ENCODE measurements around the gene LRIG1.

The LRIG1 gene

DNA sequence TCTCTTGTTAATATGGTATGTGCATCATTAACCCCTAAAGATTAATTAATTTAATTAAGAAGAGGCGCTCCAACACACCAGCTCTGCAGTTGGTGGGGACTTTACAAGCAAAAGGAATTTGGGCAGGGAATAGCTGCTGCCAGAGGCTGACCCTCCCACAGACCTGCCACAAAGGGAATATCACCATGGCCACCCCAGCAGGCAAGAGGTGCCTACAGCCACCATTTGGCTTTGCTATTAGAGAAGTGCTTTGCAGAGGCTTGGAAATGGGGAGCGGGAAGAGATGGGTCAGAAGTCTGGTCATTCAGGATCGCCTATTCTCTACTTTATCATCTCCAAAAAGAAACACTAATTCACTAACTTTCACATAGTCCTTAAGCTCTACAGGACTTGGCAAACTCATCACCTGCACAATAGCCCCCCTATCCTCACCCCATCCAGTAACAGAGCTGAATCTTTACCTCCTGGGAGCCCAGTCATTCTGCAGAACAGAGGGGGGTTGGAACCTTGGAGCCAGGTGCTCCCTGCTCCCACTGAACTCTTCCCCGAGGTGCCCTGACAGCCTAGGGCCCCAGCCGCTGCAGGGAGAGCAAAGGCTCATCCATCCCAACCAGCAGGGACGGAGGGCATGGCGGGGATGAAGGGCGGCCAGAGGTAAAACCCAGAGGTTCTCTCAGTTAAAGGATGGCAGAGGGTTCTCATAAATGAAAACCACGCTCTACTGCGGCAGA is 29.7 kb downstream of the LRIG1 start:
- DNase-seq (ENCODE audit: low read depth in 2 of 2): no peak

DNA sequence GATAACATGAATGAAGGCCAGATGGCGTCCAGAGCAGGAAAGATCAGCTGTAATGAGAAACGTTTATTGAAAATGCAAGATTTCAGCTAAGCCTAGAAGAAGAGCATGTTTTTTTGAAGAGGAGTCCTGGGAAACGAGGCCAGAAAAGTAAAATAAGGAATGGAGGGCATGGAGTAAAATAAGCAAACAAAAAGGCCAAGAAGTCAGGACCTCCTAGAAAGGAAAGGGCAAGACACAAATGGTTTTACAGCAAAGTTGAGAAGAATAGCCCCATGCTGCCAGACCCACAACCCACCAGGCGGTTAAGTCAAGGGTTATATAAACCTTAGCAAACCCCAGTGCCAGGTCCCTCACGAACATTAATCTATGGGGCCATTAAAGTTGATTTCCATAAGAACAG is 30.5 kb downstream of the LRIG1 start:
- no peak for DNase-seq (ENCODE audit: low read depth in 2 of 2)

DNA sequence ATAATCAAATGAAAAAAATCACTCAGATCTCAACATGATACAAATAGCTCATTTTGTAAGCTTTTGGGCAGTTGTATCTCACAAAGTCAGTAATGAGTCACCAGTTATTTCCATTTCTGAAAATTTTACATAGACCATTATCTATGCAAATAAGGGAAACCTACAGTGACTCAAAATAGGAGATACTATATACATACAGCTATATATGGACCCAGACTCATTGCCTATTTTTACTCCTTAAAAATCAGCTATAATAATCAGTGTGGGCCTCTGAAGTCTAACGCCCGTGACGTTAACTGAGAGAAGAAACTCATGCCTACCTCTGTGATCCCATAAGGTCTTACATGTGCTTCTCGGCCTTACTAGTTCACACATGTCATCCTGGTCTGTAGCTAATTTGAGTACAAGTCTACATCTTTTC is 31.6 kb downstream of the LRIG1 start:
- DNase-seq (ENCODE audit: low read depth in 2 of 2): no peak

DNA sequence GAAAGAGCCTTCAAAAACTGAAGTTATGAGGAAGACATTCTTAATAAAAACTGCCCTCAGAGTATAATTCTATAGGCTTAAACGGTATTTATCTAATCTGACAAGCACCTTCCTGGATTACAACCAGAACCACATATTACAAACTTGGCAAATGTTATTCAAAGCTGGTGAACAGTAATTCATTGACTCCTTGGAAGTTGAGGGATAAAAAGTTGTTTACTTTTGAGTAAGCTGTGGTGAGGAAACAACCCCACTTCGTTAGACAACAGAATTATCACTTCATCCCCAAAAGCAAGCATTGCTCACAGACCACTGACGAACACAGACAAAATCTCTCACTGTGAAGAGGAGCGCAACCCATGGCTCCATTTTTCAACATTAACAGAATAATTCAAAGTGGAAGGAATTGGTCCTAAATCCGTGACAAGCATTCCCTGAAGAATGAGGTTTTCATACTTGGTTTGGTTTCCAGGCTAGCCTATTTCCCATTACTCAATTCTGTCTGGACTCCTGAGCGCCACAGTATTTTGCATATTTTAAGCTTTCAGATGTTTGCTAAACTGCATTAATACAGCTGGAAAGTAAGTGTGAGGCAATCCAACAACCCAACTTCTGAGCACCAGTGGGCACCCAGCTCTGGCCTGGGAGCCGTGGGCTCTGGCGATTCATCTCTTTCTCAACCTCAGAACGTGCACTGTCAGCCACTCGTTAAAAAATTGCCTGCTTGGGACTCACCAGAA is 32.7 kb downstream of the LRIG1 start:
- no peak for DNase-seq (ENCODE audit: low read depth in 2 of 2)

DNA sequence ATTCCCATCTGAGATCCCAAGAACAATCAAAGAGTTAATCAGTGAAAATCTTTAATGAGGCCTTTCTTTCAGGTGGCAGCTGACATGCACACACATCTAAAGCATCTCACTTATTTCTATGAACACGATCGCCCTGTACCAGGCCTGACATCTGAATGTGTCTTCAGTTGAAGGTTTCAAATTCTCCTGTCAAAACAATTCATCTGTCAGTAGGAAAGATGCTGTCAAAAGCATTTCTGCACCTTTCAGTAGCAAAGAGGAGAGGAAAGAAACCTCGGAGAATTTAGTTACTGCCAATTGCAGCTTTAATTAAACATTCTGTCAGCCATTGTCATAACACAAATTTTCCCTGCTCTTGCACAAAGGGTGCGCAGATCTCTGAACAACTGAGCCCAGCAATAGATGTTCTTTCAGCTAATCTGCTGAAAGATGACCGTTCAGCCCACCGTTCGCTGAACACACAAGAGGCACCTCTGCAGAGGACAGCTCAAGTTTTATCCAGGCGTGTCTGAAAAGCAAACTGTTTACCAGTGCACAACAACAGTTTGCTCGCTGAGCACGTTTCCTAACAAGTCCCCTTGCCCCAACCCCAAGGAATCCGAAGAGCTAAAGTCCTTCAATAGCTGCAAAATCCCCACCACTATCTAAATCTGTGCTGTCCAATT is 34.1 kb downstream of the LRIG1 start:
- DNase-seq (ENCODE audit: low read depth in 2 of 2): no peak

DNA sequence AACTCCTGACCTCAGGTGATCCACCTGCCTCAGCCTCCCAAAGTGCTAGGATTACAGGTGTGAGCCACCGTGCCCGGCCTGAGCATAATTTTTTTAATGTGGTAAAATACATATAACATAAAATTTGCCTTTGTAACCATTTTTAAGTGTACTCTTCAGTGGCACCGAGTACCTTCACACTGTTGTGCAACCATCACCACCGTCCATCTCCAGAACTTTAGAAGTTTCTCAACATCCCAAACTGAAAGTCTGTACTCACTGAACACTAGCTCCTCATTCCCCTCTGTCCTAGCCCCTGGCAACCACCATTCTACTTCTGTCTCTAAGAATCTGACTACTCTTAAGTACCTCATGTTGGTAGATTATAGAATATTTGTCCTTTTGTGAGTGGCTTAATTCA is 35.2 kb downstream of the LRIG1 start:
- no peak for DNase-seq (ENCODE audit: low read depth in 2 of 2)

DNA sequence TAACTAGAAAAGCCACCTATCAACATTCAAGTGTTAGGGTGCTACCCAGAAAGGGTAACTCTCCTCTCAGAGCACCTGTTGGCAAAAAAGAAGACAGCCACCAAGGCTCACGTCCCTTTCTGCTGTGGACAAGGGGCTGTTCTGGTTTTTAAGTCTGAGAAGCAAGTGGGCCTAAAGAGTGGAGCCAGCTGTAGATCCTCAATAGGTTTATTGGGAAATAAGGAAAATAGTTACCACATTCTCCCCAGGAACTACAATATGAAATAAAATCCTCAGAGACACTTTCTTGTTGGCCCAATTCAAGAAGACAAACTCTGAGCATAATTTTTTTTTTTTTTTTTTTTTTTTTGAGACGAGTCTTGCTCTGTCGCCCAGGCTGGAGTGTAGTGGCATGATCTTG is 35.8 kb downstream of the LRIG1 start:
- no peak for DNase-seq (ENCODE audit: low read depth in 2 of 2)

DNA sequence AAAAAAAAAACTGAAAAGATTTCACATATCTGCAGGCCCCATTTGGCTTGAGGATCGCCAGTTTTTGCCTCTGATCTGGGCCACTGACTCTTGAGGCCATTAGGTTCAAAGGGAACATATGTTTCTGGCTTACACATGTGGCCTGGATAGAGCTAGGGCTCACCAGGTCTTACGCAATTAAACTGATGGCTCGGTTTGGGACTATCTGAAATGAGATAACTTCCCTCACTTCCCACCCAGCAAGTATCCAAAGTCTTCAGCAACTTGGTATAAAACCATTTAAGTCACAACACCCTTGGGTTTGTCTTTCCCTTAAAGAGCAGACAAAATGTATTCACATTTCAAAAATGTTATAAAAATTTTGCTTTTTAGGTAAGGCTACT is 36.3 kb downstream of the LRIG1 start:
- no peak for DNase-seq (ENCODE audit: low read depth in 2 of 2)

DNA sequence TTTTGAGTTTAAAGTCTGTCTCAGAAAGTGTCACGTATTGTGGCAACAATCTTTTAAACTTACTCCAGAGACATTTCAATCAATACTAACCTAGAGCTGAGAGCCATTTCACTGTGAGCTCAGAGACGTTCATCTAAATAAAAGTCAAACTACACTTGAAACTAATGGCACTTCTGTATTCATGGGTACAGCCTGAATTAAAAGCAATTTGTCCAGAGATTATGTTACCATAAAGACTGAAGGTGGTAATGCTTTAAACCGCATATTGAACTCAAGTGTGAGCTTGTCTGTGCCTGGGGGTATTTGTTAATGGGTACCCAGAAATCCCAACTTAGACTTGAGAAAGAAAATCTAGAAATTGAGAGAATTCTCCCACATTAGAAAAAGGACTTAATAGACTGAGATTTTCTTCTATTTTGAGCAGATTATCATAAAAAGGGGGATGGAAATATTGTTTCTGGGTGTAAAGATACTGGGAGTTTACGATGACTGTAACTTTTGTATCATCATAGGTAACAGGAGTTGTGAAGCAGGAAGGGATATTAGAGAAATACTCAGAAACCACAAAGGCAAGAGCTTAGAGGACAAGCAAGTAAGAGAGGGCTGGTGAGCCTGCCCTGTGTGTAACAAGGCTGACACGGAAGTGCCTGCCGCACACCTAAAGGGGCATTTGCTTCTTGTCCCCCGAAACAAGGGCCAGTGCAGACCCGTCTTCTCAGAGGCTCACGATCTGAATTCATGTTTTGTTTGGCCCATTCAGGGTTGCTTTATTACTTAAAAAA is 36.9 kb downstream of the LRIG1 start:
- DNase-seq (ENCODE audit: low read depth in 2 of 2): no peak

DNA sequence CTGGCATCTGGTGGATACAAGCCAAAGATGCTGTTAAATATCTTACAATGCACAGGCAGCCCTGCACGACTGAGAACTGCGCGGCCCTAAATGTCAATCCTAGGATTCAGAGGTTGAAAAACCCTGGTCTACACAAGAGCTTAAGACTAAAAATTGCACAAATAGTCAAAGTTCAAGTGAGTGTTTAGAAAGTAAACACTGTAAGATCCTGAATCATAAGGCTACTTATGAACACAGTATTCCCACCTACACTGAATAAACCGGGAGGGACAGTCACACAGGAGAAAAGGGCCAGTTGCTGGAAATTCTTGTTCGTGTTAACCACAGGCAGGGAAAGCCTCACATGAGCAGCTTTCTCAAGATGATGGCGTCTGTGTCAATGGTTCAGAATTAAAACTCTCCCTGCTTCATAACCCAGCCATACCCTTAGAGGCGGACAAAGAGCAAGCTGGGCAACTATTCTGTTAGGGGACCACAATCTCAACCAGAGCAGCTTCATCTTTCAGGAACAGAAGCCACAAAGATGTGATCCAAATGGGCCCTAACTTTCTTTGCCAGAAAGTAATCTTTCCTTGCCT is 37.7 kb downstream of the LRIG1 start:
- DNase-seq (ENCODE audit: low read depth in 2 of 2): no peak

DNA sequence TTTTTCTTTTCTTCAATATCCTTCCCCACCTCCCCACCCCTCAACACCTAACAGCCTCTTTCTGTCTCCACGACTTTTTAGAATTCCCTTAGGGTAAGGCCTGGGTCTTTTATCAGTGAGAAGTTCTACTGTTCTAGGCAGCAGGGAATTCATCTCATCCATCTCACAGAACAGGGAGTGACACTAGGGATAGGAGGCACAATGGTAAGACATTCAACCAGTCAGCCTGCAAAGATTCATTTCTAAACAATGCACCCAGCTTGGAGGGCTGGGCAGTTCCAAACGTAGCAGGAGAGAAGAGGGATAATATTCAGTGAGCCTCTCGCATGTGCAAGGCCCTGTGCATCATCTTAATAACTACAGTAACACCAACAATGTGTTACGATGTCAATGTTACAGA is 43.6 kb downstream of the LRIG1 start:
- DNase-seq (ENCODE audit: low read depth in 2 of 2): no peak

DNA sequence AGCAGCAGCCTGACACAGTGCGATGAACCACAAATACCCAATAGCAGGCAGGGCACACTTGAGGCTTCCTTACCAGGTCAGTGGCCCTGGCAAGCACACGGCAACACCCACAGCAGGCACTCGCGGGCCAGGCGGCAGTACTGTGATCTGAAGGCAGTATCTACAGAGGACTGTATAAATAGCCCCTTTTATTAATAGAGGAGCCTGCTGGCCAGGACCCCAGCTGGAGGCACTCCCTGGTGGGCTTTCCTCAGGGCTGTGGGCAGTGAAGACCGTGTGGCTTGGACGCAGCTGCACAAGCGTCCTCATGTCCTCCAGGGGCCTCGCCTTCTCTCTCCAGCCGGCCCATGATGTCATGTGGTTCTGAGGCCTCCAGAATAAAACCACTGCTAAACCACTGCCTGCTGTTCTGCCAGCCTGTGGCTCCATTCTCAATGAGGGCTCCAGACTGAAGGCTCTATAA is 44.1 kb downstream of the LRIG1 start:
- DNase-seq (ENCODE audit: low read depth in 2 of 2): no peak

DNA sequence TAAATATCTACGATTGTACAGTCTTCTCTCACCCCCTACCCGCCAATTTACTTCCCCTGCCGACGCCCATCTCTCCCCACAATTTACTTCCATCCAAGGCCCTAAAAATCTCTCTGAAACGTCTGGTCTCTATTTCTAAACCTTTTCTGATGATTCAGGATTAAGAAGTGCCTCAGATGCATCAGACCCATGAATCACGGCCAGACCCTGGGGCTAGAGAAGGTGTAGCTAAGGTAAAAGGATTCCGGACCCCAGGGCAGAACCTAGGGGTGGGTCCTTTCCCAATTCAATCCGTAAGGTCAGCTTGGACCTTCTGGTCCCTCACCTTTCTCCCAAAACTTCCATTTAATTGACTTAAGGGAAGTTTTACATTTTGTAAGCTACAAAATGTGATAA is 46.4 kb downstream of the LRIG1 start:
- no peak for DNase-seq (ENCODE audit: low read depth in 2 of 2)

DNA sequence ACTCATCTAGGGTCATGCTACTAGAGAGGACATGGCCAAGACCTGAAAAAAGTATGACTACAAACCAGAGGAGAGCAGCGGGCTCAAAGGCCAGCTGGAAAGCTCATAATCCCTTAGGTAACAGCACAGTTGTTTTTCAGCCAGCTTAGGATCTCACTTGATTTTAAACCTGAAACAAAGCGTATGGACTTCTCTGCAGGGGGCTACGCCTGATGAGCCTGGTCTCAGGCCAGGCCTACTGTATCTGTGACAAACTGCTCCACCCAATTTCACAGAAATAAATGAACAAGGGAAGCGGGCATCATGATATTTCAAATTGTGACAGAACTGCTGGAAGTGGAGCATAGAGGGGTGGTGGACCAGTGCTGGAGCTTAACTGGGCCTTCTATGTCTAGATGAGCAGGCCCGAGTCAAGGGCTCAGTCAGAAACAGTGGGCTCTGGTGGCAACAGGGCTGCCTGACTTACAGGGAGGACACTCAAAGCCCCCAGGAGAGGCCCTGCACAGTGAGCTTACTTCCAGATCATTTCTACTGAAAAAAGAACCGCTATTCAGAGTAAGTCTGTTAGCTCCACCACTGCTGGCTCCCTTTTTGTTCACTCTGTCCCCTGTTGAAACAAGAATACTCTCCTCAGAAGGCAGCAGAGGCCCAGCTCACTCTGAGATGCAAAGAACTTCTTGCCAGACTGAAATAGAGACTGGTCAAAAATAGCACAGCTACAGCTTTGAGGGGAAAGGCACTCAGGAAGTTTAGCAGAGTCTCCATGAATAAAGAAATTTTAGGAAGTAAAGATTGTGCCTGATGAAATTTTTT is 47.0 kb downstream of the LRIG1 start:
- DNase-seq (ENCODE audit: low read depth in 2 of 2): no peak

DNA sequence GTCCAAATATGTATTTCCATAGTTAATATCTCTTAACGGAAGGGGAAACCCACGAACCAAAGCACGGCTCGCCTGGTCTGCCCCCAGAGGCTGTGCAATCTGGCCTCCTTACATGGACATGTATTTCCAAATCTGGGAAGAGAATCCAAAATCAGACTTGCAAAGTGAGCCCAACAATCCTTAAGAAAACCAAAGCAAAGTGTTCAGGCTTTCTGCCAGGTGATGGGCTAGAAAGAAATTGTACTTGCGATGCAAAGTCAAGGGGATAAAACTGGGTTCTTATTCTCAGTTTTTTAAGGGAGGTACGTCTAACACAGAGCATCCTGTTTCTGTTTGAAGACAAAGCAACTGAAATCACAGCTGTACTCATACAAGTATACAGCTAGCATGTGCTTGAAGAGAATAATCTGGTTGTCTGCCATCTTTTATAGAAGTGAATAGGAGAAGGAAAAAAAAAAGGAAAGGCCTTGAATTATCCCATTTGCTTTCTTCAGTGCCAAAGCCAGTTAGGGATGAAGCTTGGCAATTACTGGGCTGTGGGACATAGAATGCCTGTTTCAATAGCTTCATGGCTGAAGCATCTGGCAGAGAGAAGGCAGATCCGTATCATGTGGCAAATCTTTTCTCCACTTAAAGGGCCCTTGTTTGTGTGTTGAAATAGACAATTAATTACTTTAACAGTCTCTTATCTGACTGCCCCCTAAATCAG is 48.4 kb downstream of the LRIG1 start:
- DNase-seq (ENCODE audit: low read depth in 2 of 2): no peak

DNA sequence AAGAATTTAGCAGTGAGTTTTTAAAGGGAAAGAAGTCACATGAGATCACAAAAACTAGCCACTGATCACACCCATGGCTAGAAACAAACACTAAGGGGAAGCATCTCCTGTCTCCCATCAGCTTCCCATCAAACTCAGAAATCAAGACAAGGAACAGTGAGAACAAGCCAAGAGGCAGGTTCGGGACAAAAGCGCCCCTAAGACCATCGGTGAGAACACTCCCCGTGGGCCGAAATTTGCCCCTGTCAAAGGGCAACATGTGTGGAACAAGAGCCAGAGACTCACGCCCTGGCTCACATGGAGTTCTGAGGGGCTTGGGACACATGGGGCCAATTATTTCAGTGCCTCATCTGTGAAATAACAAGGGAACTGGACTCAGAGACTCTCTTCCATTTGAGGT is 49.1 kb downstream of the LRIG1 start:
- no peak for DNase-seq (ENCODE audit: low read depth in 2 of 2)

DNA sequence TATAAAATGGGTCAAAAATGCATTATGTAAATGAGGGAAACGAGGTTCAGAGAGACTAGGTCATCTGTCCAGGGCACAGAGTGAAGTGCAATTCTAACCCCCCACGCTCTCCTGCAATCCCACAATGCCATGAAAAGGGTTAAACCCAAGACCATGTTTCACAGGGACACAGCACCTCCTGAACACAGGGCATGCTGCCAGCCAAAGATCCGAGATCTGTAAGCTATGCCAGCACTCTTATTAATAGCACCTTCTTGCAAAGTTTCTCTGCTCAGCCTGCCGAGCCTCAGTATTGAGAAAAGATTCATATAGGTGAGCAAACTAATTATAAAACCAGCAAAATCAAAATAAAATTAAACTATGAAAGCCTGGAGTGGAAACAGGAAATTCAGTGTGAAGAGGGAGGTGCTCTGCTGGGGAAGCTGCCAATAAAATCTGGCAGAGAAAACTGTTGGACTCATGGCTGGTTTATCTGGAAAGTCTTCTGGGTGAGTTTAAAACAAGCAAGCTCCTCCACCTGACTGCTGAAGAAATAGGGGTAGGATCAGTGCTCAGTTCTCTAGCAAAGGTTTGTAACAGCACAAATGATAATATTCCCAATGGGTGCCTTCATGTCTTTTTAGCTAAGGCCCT is 50.3 kb downstream of the LRIG1 start:
- no peak for DNase-seq (ENCODE audit: low read depth in 2 of 2)

DNA sequence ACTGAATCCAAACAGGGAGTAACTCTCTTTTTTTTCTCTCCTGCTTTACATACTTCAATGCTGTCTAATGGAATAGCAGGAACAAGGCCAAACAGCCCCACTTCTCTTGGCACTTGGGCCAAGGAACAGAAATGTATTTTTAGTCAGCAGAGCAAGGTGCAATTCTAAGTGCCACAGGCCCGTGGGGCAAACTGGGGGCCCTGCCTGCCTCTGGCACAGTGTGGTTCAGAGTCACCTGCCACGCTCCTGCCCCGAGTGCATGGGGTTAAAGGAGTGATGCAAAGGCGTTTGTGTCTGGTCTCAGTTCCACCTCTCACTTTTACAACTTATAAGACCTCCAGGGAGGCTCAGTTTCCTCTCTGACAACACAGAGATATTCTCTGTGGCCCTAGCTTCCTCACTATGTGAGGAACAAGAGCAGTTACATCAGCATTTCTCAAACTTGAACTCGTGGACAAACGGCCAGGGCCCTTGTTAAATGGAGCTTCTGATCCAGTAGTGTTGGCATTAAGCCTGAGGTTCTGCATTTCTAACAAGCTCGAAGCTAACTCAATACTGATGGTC is 51.3 kb downstream of the LRIG1 start:
- no peak for DNase-seq (ENCODE audit: low read depth in 2 of 2)

DNA sequence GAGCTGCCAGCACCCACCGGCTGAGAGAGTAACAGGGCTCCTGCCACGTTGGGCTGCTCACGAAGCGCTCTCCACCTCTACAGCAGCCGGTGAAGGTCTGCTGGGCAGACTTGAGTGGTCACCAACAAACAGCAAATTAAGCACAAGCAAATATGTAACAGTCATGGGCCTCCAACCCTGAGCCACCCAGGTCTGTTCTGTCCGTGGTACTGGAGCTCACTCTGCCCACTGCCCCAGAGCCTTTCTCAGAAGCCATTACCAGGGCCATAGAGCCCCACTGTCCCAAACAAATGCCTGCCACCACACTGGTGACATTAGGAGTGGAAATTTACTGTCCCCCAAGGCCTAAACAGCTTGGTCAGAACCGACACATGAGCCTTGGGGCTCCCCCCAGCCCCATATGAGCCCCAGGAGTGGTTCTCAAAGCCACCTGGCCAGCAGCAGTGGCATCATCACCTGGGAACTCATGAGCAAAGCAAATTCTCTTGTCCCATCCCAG is 56.6 kb downstream of the LRIG1 start:
- DNase-seq (ENCODE audit: low read depth in 2 of 2): no peak
